Measurements from ENCODE around the gene RANBP3L.

Gene RANBP3L

DNA sequence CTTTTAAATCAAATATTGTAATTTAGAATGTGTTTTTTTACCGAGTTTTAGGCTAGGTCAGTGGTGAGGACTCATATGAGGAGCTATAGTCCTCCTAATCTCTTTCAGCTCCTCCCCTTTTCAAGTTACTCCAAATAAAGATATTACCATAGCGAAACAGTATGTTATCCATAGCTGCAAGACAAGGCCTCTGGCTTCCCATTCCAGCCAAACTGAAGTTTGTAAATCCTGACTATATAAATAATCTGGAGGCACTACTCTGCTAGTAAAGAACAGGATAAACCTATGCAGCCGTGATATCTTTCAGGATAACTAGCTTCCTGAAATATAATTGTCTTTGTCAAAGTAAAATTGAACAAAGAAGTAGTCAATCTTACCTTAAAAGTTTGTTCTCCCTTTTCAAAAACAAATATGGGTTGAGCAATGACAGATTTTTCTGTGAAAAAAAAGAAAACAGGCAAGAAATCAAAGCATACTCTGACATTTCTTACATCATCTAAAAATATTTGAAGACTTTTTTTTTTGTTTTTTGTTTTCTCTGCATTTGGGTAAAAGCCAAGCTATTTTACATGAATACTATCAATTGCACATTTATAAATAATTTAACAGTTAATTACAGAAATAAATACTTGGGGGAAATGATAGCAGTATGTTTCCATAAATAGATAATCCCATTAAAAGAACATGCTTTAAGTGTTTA is 30.7 kb downstream of the RANBP3L start:
- H3K4me3 ChIP-seq (ENCODE audit: low read depth, low read length), result no peak overlapping the region
- TF ChIP-seq, protein P1, sequence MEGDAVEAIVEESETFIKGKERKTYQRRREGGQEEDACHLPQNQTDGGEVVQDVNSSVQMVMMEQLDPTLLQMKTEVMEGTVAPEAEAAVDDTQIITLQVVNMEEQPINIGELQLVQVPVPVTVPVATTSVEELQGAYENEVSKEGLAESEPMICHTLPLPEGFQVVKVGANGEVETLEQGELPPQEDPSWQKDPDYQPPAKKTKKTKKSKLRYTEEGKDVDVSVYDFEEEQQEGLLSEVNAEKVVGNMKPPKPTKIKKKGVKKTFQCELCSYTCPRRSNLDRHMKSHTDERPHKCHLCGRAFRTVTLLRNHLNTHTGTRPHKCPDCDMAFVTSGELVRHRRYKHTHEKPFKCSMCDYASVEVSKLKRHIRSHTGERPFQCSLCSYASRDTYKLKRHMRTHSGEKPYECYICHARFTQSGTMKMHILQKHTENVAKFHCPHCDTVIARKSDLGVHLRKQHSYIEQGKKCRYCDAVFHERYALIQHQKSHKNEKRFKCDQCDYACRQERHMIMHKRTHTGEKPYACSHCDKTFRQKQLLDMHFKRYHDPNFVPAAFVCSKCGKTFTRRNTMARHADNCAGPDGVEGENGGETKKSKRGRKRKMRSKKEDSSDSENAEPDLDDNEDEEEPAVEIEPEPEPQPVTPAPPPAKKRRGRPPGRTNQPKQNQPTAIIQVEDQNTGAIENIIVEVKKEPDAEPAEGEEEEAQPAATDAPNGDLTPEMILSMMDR (IDR thresholded peaks at IDR 0.05; ENCODE audit: control insufficient read depth, extremely low read depth, insufficient read depth), result no peak
- DNase-seq (ENCODE audit: low read depth), result no peak

DNA sequence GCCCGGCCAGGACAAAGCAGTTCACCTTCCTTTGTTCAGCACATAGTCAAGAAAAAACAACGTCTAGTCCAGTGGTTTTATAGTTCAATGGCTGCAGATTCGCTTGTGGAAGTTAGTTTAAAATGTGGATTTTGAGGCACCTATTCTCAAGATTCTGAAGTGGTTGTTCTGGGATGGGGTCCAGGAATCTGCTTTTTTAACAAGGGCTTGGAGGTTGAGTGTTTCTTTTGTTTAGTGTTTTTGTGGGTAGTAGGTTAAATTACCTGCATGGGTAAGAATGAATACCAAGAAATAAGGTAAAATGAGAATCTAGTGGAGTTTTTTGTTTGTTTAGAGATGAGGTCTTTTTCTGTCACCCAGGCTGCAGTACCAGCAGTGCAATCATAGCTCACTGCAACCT is 31.5 kb downstream of the RANBP3L start:
- no peak overlapping the region for H3K4me3 ChIP-seq (ENCODE audit: low read depth, low read length)
- no peak for DNase-seq (ENCODE audit: low read depth)
- TF ChIP-seq, protein P1 (IDR thresholded peaks at IDR 0.05; ENCODE audit: control insufficient read depth, extremely low read depth, insufficient read depth), result no peak

DNA sequence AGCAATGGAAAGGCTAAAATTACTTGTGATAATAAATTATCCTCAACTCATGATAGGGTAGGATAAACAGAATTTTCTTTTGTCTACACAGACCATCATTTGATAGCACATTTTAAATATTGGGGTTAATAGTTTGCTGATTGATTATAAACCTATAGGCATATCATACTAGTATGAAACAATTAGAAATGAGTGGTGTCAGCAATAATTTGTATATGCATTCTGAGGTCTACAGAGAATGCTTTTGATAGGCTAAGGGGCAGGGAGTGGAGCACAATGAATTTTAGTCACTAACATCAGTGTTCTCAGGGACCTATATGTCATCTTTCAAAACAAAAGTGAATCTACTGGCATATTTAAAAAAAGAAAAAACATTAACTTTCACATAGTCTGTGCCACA is 32.2 kb downstream of the RANBP3L start:
- DNase-seq (ENCODE audit: low read depth), result no peak
- no peak overlapping the region for H3K4me3 ChIP-seq (ENCODE audit: low read depth, low read length)
- TF ChIP-seq, protein P1 (IDR thresholded peaks at IDR 0.05; ENCODE audit: control insufficient read depth, extremely low read depth, insufficient read depth), result no peak

DNA sequence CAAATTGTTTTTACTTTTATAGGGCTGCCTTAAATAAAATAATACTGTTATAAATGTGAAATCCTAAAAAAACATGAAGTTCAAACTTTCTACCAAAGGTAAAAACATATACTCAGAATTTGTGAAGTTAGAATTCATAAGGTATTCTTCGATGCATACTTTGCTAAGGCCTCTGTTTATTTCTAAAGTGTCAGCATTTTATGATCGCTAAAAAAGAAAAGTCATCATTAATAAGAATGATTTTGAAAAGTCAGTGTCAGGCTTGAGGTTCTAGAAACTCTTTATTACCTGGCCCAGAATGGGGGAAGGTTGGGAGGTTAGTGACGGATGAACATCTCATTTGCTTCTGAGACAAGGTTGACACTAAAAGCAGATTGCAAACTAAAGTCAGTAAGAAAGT is 33.8 kb downstream of the RANBP3L start:
- no peak overlapping the region for H3K4me3 ChIP-seq (ENCODE audit: low read depth, low read length)
- TF ChIP-seq, protein P1 (IDR thresholded peaks at IDR 0.05; ENCODE audit: control insufficient read depth, extremely low read depth, insufficient read depth), result no peak
- no peak for DNase-seq (ENCODE audit: low read depth)

DNA sequence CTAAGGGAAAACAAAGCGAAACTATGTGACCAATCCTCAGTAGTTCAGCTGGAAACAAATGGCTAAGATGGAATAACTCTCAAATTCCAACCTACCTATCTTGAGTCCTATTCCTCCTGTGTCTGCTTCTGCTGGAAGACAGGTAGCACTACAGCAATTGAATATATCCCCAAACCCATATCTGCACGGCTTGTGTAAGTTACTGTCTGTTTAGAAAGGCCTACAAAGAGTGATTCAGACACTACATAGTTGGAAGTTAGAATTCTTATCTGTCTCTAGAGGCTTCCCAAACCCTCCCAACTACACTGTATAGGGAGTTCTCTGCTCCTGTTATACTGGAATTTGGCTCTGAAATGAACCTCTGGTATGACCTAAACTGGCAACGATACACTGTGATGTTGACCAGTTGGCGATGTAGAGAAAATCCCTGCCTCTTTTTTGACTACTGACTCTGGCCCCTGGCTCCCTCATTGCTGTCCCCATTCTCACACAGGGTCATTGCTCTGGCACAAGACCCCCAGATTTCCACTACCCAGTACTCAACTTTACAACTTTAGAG is 37.4 kb downstream of the RANBP3L start:
- DNase-seq (ENCODE audit: low read depth), result no peak
- TF ChIP-seq, protein P1 (IDR thresholded peaks at IDR 0.05; ENCODE audit: control insufficient read depth, extremely low read depth, insufficient read depth), result no peak
- H3K4me3 ChIP-seq (ENCODE audit: low read depth, low read length), result no peak overlapping the region

DNA sequence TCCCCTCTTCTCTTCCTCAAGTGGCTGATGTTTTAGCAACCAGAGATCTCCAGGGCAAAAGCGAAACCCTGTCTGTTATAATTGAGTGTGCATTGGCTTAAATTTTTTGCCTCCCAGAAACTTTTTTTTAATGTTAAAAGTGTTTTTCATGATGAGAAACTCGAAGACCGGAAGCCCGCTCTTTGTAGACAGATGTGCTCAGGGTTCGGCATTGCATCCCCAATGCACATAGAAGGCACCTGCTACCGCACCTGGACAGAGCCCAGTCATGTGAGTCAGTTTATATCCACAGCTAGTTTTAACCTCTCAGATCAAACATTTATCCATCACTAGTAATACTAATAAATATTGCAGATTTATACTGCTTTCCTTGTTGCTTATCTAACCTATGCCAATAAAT is 40.5 kb downstream of the RANBP3L start:
- TF ChIP-seq, protein P1 (IDR thresholded peaks at IDR 0.05; ENCODE audit: control insufficient read depth, extremely low read depth, insufficient read depth), result no peak
- no peak overlapping the region for H3K4me3 ChIP-seq (ENCODE audit: low read depth, low read length)
- no peak for DNase-seq (ENCODE audit: low read depth)

DNA sequence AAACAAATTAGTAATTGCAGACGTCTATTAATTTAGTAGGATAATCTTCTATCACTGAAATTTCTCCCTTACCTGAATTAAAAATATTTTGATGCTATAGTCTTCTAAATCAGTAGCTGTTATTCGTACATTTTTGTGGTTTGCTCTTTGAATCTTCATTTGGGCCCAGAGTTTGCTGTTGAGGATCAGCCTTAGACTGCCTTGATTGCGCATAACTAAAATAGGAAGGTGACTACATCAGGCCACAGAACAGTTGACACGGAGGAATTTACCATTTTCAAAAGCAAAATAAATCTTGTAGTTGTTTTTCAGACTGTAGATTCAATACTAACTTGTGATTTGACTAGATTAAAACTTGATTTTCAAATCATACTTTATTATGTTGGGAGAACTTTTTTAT is 48.1 kb downstream of the RANBP3L start:
- TF ChIP-seq, protein P1 (IDR thresholded peaks at IDR 0.05; ENCODE audit: control insufficient read depth, extremely low read depth, insufficient read depth), result no peak
- DNase-seq (ENCODE audit: low read depth), result no peak
- no peak overlapping the region for H3K4me3 ChIP-seq (ENCODE audit: low read depth, low read length)
